HG03378 (cell line): ENCODE results near the gene CD7.

Experiments used
- ATAC-seq: cut with Tn5 transposase; IDR thresholded peaks from one replicate; pipeline ENCODE4 v1.9.1; 2021; ENCODE audit warnings: mild to moderate bottlenecking, moderate library complexity; ENCODE audit not compliant: unreplicated experiment

CD7 gene

DNA sequence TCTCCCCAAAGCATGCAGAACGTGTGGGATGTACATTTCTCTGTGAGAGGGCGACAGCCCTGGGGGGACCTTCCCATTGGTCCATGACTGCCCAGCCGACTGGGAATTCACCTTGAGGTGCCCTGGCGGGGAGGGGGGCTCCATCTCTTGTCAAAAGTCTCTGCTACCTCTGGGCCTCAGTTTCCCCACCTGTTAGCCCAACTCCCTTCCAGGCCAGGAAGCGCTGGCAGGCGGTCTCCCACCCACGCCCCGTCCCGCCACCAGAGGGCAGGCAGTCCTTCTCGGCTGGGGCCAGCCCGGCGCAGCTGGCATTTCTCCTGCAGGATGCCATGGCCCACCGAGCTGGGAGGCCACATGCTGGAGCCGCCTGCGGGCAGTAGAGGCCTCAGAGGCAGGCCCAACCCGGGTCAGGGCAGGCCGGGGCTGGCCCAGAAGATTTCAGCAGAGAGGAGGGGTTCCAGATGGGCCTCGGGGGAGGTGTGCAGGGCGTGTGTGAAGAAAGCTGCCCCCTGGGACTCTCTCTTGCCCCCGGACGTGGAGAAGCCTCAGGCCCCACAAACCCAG is 16.6 kb downstream of the CD7 start:
- ATAC-seq: no peak

DNA sequence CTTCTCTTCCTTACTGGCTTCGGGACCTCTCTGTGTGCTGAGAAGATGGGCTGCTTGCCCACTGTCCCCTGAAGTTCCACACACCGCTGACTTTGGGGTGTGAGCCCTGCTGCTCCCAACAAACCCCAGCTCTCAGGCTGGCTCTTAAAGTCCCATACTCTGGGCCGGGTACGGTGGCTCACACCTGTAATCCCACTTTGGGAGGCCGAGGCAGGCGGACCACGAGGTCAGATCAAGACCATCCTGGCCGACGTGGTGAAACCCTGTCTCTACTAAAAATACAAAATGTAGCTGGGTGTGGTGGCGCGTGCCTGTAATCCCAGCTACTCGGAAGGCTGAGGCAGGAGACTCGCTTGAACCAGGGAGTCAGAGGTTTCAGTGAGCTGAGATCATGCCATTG is 17.2 kb downstream of the CD7 start:
- ATAC-seq: no peak

DNA sequence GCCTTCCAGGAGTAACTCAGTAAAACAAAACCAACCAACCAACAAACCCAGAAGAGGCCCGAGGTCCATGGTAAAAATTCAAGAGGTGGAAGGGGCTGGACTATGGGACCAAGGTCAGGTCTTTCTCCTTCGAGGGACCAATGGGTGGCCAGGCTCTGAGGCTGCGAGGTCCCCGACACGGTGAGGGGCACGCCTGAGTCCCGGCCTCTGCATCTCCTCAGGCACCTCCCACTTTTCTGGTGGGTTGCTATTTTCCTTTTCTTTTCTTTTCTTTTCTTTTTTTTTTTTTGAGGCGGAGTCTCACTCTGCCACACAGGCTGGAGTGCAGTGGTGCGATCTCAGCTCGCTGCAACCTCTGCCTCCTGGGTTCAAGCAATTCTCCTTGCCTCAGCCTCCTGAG is 18.0 kb downstream of the CD7 start:
- ATAC-seq: no peak

DNA sequence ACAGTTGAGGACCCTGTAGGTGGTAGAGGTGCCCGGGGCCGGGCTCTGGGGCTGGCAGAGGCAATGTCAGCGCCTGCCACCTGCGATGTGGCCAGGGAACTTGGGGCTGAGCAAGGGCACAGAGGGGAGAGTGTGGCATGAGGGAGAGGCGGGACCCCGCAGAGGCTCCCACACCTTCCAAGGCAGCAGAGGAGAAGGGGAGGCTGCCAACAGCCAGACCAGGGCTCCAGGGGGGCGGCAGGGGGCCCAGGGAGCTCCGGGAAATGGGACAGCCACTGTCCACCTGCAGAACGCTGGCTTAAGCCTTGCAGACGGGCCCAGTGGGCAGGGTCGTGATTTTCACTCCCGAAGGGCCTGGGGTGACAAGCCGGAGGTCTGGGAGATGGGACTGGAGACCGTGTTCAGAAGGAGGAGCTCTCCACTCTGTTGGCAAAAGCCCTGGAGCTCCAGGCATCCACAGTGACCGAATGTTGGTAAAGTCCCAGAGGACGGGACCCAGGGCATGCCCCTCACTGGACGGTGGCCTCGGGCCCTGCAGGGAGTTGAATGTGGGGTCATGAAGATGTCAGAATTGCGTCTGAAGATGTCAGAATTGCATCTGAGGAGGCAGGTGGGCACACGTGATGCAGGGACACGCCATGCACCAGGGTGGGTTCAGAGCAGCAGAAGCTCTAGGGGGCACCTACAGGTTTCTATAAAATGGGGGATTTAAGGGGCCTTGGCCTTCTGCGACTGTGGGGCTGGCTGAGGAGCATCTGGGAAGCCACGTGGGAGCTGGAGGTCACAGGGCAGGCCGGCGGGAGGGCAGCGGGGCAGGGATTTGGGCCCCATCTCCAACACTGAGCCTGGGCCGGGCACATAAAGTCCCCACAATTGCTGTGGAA is 18.6 kb downstream of the CD7 start:
- ATAC-seq: no peak

DNA sequence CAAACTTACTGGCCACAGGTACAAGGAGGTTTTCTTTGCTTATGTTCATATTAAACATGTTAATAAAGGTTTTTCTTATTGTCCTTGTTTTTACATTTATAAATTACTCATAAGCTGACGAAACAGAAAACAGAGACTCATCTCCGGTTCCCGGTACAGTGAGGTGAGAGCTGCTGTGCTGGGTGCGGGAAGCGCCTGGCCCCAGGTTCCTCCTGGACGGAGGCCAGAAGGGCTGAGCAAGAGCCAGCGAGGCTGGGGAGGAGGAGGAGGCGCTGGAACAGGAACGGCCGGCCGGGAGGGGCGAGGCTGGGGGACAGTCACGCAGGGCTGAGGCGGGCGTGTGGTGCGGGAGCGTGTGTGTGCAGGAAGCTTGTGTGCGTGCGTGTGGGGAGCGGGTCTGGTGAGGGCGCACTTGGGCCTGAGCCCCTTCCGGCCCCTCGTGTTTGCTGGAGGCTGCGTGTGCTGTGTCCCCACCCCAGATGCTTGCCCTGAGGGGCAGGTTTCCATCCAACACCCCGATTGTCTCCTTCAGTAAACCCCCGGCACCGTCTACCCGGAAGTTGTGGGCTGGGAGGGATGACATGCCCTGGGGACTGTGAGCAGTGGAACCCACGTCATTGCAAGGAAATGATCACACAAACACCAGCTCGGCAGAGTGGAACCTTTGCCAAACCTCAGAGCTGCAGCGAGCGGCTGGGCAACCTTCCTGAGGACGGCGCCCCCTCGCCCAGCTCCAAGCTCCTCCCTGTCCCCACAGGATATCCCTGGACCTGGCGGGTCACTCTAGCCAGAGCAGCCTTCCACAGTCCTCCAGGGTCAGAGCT is 19.5 kb downstream of the CD7 start:
- peak; percentile 49 for ATAC-seq

DNA sequence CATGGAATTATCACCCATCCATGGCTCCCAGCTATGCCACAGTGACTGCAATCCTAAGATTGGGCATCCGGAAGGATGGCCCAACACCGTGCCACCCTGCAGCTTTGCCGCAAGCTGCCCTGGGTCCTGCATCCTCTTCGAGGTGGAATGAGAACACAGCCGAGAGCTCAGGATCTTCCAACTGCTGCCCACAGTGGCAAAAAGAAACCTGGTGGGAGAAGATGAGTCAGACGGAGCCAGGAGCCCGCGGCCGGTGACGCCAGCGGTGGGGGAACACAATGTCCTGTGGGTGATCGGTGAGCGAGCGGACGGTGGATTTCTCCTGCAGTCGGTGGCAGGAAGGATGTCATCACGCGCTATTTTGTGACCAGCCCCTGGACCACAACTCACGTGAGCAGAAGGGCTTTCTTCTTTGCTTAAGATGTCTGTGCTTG is 20.1 kb downstream of the CD7 start:
- ATAC-seq: peak; percentile 23

DNA sequence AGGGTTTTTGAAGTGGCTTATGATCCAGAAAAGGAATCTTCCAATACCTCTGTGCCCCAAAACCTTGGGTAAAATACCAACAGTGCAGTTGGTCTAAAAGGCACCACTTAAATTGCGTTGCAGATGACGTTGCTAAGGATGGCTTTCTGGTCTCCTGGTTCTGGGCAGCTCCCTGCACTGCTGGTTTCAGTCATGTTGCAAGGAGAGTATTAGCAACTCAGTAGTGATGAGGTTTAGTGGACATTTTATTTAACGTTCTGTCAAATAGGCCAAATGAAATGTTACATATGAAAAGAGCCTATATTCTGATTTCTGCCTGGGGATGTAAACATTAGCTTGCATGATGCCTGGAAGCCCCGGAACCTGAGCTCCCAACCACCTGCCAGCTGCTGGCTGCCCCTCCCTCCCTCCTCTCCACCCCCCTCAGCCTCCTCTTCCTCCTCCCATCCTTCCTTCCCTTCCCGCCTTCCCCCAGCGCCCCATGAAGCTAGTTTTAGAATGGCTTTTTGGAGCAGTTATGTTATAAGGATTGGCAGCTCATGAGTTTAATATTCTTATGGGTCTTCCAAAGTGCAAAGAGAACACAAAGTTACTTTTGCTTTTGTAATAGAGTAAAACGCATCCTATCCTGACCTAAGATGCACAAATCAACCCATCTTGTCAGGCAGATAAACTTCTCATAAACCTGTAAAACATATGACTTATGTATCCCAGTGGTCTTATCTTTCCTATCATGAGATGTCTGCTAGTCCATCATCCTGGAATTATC is 20.7 kb downstream of the CD7 start:
- no peak for ATAC-seq

DNA sequence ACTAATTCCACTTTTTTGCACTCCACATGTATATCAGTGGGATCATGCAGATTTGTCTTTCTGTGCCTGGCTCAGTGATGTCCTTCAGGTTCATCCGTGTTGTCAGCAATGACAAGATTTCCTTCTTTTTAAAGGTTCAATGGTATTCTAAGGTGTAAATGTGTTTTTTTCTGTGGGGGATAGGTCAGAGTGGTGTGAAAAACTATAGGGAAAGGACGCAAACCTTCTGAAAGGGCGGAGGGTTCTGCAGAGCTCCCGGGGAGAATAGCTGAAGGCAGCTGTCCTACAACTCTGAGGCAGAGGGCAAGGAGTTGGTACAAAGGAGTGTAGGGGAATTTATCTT is 22.0 kb downstream of the CD7 start:
- no peak for ATAC-seq

DNA sequence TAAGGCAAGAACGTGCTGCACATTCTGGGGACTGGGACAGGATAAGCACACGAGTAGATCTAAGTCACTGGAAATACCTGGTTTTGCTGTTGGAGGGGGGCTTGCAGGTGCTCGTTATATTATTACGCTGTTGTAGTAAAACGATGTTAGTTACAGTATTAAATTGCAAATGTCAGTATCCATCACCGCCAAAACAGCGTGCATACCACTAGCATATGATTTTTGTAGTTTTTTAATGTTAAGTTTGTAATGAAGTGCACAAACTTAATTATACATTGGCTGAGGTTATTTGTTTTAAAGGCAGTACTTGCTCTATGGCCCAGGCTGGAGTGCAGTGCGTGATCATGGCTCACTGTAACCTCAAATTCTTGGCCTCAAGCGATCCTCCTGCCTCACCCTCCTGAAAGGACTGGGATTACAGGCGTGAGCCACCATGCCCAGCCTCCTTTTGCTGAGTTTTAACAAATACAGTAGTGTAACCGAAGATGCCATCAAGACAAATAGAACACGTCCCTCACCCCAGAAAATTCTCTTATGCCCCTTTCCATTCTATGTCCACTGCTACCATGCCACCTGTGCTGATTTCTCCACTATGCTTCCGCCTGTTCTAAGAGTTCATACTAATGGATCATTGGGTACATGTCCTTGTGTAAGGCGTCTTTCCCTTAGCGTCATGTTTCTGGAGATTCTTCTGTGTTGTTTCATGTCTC is 23.2 kb downstream of the CD7 start:
- ATAC-seq: no peak

DNA sequence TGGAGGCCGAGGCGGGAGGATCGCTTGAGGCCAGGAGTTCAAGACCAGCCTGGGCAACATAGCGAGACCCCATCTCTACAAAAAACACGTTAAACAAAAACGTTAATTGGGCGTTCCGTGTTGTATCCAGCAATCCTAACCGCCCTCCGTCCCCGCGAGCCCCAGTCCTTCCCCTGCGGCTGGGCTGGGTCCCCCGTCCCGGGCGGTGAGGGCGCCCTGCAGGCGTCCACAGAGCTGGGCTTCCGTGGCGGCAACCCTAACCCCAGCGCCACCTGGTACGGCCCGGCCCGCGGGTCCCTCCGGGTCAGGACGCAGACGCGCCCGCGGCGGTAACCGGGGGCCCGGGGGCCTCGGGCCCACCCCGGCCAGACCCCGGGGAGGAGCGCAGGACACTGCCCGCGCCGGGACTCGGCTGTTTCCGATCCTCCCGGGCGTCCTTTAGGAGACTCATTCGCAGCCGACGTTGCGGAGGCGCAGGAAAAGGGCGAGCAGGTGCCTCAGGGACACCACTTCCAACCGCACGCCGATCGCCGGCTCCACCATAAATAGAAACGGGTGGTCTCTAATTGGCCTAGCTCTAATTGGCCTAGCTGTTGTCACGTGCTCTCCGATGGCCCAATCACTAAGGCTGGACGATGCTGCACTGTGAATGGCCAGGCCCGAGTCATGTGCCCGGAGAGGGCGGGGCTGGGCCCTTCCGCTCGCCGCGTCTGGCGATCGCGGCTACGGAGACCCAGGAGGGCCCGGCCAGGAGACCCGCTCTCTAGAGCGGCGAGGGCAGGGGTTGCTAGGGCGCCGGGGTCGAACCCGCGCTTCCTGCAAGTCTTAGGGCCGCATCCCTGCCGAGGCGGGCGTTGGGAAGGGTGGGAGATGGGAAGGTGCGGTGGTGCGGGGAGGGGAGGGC is 24.9 kb downstream of the CD7 start:
- ATAC-seq: peak; percentile 85

DNA sequence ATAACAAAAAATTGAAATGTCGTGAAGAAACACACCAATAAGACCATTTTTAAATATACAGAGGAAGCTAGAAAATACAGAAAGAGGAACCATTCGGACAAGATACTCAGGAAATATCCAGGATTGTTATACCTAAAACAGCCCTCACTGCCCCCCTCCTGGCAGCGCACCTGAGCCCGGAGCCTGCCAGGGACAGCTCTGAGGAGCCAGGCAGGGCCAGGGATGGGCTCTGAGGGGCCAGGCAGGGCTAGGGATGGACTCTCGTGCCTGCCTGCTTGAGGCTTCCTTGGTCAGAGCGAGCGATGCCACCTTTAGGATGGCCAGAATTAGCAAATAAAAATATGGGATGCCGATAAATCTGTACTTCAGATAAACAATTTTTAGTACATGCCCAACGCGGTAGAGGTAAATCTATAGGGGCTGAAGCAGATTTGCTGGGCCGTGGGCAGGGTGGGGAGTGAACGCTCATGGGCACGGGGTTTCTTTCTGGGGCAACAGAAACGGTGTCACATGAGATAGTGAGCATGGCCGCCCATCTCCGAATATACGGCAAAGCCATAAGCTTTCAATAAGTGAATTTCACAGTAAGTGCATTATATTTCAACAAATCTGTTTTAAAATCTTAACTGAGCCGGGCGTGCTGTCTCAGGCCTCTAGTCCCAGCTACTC is 25.7 kb downstream of the CD7 start:
- ATAC-seq: no peak

DNA sequence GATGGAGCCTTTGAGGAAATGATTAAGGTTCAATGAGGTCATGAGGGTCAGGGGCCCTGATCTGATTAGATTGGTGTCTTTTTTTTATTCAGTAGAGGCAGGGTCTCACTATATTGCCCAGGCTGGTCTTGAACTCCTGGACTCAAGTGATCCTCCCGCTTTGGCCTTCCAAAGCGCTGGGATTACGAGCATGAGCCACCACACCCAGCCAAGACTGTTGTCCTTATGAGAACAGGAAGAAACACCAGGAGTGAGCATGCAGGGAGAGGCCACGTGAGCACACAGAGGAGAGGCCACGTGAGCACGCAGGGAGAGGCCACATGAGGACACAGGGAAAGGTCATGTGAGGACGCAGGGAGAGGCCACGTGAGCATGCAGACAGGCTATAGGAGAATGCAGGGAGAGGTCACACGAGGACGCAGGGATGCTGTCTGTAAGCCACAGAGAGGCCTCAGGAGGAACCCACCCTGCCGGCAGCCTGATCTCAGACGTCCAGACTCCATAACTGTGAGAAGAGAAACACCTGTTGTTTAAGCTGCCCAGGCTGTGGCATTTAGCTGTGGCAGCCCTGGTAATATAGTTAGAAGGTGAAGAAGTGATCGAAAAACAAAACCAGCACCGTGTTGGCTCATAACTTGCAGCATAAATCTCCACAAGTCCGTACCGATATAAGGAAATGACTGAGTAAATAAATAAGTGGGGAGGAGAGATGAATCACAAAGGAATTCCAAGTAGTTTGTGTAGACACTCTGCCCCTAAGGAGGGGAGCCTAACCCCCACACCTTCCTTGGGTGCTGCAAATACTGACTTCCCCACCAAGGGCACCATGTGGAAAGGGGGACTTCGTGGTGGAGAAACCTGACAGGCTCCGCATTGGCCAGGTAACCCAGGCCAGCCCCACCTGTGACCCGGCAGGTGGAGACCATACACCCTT is 29.3 kb downstream of the CD7 start:
- no peak for ATAC-seq

DNA sequence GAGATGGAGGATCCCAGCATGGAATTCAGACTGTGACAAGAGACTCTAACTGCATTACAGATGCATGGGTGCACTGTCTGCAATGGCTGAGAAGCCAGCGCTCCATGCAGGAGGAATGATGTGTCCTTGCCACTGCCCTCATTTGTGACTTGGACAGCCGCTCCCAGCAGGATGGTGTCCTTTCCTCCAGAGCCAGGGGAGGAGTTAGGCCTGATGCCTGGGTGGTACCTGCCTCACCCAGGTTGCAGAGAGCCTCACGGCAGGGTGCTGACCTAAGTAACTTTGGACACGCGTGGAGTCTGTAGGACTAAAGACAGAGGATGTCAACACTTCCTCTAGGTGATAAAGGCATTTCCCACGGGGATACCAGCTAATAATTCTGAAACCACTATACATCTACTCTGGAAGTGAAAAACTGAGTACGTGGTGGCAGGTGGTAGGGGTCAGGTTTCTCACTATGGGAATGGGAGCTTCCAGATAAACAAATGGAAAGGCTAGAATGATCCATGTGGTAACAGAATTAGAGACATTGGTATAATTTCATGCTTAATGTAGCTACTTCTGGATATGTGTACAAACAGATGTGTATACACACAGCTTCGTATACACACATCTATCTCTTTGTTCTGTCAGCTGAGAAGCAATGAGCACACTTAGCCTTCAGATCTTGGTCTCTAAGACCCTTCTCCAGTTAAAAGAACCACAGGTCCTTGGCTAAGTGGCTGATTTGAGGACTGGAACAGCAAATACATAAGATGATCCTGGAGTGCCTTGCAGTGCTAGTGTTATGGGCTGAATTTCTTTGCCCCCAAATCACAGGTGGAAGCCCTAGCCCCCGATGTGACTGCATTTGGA is 30.2 kb downstream of the CD7 start:
- ATAC-seq: no peak

DNA sequence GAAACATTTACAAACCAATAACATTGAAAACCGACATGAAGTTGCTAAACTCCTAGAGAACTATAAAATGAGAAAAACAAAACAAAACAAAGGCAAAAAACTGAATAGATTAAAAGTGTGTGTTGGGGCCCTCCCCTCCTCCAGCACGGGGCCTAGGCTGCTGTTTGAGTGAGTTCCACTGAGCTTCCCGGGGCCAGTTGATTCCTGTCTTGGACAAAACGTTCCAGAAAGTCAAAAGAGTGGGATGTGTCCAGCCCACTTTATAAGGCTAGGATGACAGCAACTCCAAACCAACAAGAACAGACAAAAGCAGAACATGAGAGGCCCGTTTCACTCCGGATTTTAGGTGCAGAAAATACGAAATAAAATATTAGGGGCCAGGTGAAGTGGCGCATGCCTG is 32.3 kb downstream of the CD7 start:
- ATAC-seq: no peak

DNA sequence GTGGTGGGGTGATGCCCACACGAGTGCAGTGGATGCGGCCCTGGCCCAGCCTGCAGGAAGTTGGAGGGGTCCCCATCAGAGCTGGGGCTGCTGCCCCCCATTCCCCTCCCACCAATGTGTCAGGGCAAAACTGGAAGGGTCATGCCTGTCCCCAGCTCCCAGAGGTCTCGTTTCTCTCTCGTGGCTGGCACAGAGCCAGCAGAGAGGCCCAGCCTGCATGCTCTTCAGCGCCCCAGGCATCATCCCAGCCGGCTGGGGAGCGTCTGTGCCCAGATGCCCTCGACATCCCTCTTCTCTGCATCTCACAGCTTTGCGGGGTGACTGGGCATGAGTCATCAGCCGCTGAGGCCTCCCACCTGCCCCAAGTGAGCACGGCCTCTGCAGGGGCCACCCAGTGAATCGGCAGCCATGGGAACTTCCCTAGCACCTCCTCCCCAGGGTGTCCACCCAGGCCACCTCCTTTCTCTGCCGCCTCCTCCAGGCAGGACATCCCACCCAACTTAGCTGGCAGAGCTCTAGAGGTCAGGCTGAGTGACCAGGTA is 34.1 kb downstream of the CD7 start:
- no peak for ATAC-seq
